Measurements from ENCODE around the gene PHLPP2. TPM values are rescaled to one million over a fixed set of nuclear protein-coding genes. Genes with fewer than 3 reads are reported as not detected.
A peak's percentile ranks its signal among the peaks of the same experiment; 100 is the strongest.

Gene PHLPP2
- total and polyA plus RNA-seq, 7 donors, result 8.2 to 19.0 (median 11.4) TPM

GRCh38 chr16:71727551-71728324 lies 3.2 kb upstream of the PHLPP2 start:
- peak overlapping the region in 1 of 4 donors; percentile 7 for H3K27ac ChIP-seq
- 67 to 76% methylated on average over 8 of the region's 8 CpGs for WGBS, 2 donors
- H3K4me3 ChIP-seq, result no peak overlapping the region
- no peaks in the 10 kb centered on the region for H3K9me3 ChIP-seq
- H3K4me1 ChIP-seq, result peaks cover 0 to 25% (median 14%) of the 10 kb centered on the region in 4 donors
- no peaks in the 10 kb centered on the region for H3K27me3 ChIP-seq
- no peak for DNase-seq
- TF ChIP-seq EP300 (IDR thresholded peaks at IDR 0.05), result no peak
- no peak for TF ChIP-seq POLR2AphosphoS5 (IDR thresholded peaks at IDR 0.05)
- TF ChIP-seq CTCF (IDR thresholded peaks at IDR 0.05), result no peak
- no peak for TF ChIP-seq POLR2A (IDR thresholded peaks at IDR 0.05)
- intact Hi-C loops (cut with DNase I), result loop anchor here (10.0 kb wide), 2 partner anchors 243 to 367 kb away; partner anchors contain the start of genes DHX38, TXNL4B and ZNF19
- peaks cover 7 to 40% (median 9%) of the 10 kb centered on the region in 4 donors for H3K36me3 ChIP-seq

DNA sequence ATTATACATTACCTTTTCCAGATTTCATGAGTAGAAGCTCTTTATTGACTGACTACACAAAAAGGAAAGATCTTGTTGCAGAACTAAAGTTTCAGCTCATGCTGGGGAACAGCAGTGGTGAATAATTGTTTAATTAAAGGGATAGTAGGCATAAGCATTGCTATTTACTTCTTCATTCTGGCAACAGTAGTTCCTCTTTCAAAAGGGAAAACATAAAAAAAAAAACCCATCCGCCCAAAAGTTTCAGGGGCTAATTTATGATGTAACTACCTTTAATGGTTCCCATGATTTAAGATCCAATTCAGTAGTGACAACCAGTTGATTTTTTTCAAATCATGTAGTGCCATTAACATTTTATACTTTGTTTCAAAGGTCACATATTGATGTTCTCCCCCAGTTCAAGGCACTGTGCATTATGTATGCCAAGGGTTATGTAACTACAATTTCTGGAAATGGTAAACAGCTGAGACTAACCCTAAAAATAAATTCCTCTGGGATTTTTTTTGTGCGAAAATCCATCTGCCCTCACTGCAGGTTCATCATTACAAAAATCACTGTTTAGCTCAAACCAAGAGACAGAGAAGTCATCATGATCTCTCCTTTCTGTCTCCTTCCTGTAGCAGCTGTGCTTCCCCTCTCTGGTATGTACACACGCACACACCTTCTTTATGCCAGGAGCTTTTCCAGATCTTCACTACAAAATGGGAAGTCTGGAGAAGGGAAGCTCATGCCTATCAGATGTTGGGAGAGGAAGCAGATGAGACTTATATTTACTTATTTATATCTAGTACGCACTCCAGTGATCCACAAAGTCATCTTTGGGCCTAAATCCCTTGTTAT lies 2.2 kb upstream of the PHLPP2 start:
- Histone ChIP-seq H3K36me3 (peaks cover 0 to 30% (median 0%) of the 10 kb centered on the region in 4 donors), H3K27ac (peak overlapping the region; percentile 7 to 44 (median 22)), H3K4me3 (no peak overlapping the region), H3K9me3 (no peaks in the 10 kb centered on the region), H3K27me3 (no peaks in the 10 kb centered on the region), H3K4me1 (peaks cover 0 to 34% (median 23%) of the 10 kb centered on the region in 4 donors)
- TF ChIP-seq POLR2AphosphoS5 (IDR thresholded peaks at IDR 0.05) (no peak), CTCF (IDR thresholded peaks at IDR 0.05) (no peak), POLR2A (IDR thresholded peaks at IDR 0.05) (no peak), EP300 (IDR thresholded peaks at IDR 0.05) (no peak)
- no peak for DNase-seq
- 13 to 35% methylated on average over 4 of the region's 4 CpGs for WGBS, 2 donors
- intact Hi-C loops (cut with DNase I), result loop anchor here (10.0 kb wide), 2 partner anchors 242 to 368 kb away; partner anchors contain the start of genes DHX38, TXNL4B and ZNF19

GRCh38 chr16:71723537-71724319 lies 773 bp downstream of the PHLPP2 start:
- H3K9me3 ChIP-seq, result no peaks in the 10 kb centered on the region
- intact Hi-C loops (cut with DNase I), result loop anchor here (5.0 to 10.0 kb wide), 4 partner anchors 84 to 371 kb away; partner anchors contain the start of genes AP1G1, DHX38, TXNL4B and ZNF19
- no peaks in the 10 kb centered on the region for H3K27me3 ChIP-seq
- peak overlapping the region; percentile 58 to 96 (median 78) for H3K4me3 ChIP-seq
- 0 to 1% methylated on average over 104 of the region's 104 CpGs for WGBS, 2 donors
- peaks cover 0 to 34% (median 23%) of the 10 kb centered on the region in 4 donors for H3K4me1 ChIP-seq
- peak; percentile 87 for DNase-seq
- H3K36me3 ChIP-seq, result no peaks in the 10 kb centered on the region
- peak overlapping the region; percentile 81 to 99 (median 96) for H3K27ac ChIP-seq
- TF ChIP-seq POLR2A (IDR thresholded peaks at IDR 0.05), result no peak
- TF ChIP-seq POLR2AphosphoS5 (IDR thresholded peaks at IDR 0.05), result peak in 2 of 4 donors; percentile 35 to 46
- TF ChIP-seq EP300 (IDR thresholded peaks at IDR 0.05), result no peak
- TF ChIP-seq CTCF (IDR thresholded peaks at IDR 0.05), result no peak
